Measurements from ENCODE around the gene CACNA1C. TPM values are rescaled to one million over a fixed set of nuclear protein-coding genes. Genes with fewer than 3 reads are reported as not detected.

CACNA1C gene
- total RNA-seq, 1 experiment from 2014 or later, result 1.1 TPM

GRCh38 chr12:2409656-2410265, 357.0 kb downstream of the CACNA1C start:
- Histone ChIP-seq H4K5ac (ENCODE audit: insufficient read length, low read depth, low read length) (no peak overlapping the region), H2BK120ac (ENCODE audit: low read depth, low read length, poor library complexity, severe bottlenecking) (no peak overlapping the region), H3K23me2 (ENCODE audit: insufficient read length, low read depth, low read length, poor library complexity, severe bottlenecking) (no peaks in the 10 kb centered on the region), H3K56ac (ENCODE audit: insufficient read length, low read depth, low read length) (no peak overlapping the region), H4K8ac (replicated peaks; ENCODE audit: insufficient read length, low read depth, low read length) (no peak overlapping the region), H2AFZ (ENCODE audit: low read length) (no peak overlapping the region), H2BK20ac (ENCODE audit: low read depth, low read length, poor library complexity, severe bottlenecking) (no peak overlapping the region), H3K9me3 (ENCODE audit: control insufficient read depth, low read depth, low read length) (no peaks in the 10 kb centered on the region), H3K27ac (ENCODE audit: insufficient read length, low read depth, low read length) (no peak overlapping the region), H3K14ac (ENCODE audit: insufficient read depth, low read length) (no peak overlapping the region; the same call in 1 of the 2 replicates), H2BK5ac (ENCODE audit: insufficient read length, low read length) (no peak overlapping the region), H3K18ac (ENCODE audit: insufficient read length, low read depth, low read length) (no peak overlapping the region), H2AK5ac (ENCODE audit: insufficient read length, low read length) (no peak overlapping the region), H3K27me3 (ENCODE audit: insufficient read depth, low read length) (no peaks in the 10 kb centered on the region), H2BK15ac (ENCODE audit: low read depth, low read length) (no peak overlapping the region), H3K4ac (ENCODE audit: low read depth, low read length) (no peak overlapping the region), H3K4me1 (ENCODE audit: insufficient read depth, low read length) (no peaks in the 10 kb centered on the region), H3K9ac (ENCODE audit: extremely low read depth, insufficient read length, low read length) (no peak overlapping the region), H4K91ac (ENCODE audit: insufficient read length, low read depth, low read length) (no peak overlapping the region), H3K79me2 (ENCODE audit: insufficient read depth, low read length) (no peaks in the 10 kb centered on the region), H2BK12ac (ENCODE audit: insufficient read length, low read depth, low read length) (no peak overlapping the region), H3T11ph (ENCODE audit: low read length) (no peak overlapping the region), H3K4me2 (ENCODE audit: insufficient read depth, insufficient read length, low read length) (no peak overlapping the region), H3K79me1 (ENCODE audit: insufficient read depth, low read depth, low read length, poor library complexity, severe bottlenecking) (no peaks in the 10 kb centered on the region), H4K20me1 (ENCODE audit: control insufficient read depth, insufficient read depth, insufficient read length) (no peaks in the 10 kb centered on the region), H3K23ac (ENCODE audit: insufficient read length, low read depth, low read length) (no peak overlapping the region)
- Mint-ChIP-seq H3K36me3 (ENCODE audit: insufficient read depth in 1 of 3, low read depth in 3 of 3) (no peaks in the 10 kb centered on the region), H3K27me3 (ENCODE audit: low read depth) (no peaks in the 10 kb centered on the region; the same call in 1 of the 2 replicates), H3K4me1 (peaks cover 19 to 31% of the 10 kb centered on the region in 2 experiments), H3K9me3 (no peaks in the 10 kb centered on the region), H3K4me3 (no peak overlapping the region), H3K27ac (no peak overlapping the region; a peak in 1 of 7 replicates)
- TF ChIP-seq CTCF (conservative IDR thresholded peaks at IDR 0.05), result no peak
- no CpG with 5 or more reads among the region's 21 CpGs for WGBS (ENCODE audit: extremely low coverage, insufficient read length, low lambda C conversion rate)
- no peak for DNase-seq

All from H9 (cell line).